HEK293T (cell line): Measurements from ENCODE around the gene UFC1.

Experiments
- BHLHE40 ChIP-seq: fragments of 450-650 bp; IDR thresholded peaks from 2 replicates; pipeline ENCODE4 v1.6.1; 2016; ENCODE audit warnings: mild to moderate bottlenecking, moderate library complexity, borderline replicate concordance
- CTBP1 ChIP-seq: fragments of 450-650 bp; IDR thresholded peaks from 2 replicates; pipeline ENCODE4 v1.6.1; 2016; ENCODE audit warnings: borderline replicate concordance
- ELF4 ChIP-seq: fragments of 450-650 bp; IDR thresholded peaks from 2 replicates; pipeline ENCODE4 v1.6.1; 2017; ENCODE audit warnings: antibody characterized with exemption
- FOXA1 ChIP-seq: fragments of 450-650 bp; IDR thresholded peaks from 2 replicates; pipeline ENCODE4 v1.6.1; 2016; ENCODE audit warnings: mild to moderate bottlenecking
- FOXM1 ChIP-seq: fragments of 450-650 bp; IDR thresholded peaks from 2 replicates; pipeline ENCODE4 v1.6.1; 2017; ENCODE audit warnings: mild to moderate bottlenecking, borderline replicate concordance
- NFRKB ChIP-seq: fragments of 450-650 bp; IDR thresholded peaks from 2 replicates; pipeline ENCODE4 v1.6.1; 2016; ENCODE audit warnings: mild to moderate bottlenecking, moderate library complexity
- SUZ12 ChIP-seq: fragments of 450-650 bp; IDR thresholded peaks from 2 replicates; pipeline ENCODE4 v1.6.1; 2016; ENCODE audit warnings: mild to moderate bottlenecking
- TARDBP ChIP-seq: fragments of 450-650 bp; IDR thresholded peaks from 2 replicates; pipeline ENCODE4 v1.6.1; 2016
- ZNF384 ChIP-seq: fragments of 450-650 bp; IDR thresholded peaks from 2 replicates; pipeline ENCODE4 v1.6.1; 2016
- TF ChIP-seq, protein P1 (sequence below): fragments of 450-650 bp; IDR thresholded peaks from 2 replicates; pipeline ENCODE4 v1.6.1; 2016

GRCh38 chr1:161192476-161193465, 39.0 kb downstream of the UFC1 start:
- no peak for TF ChIP-seq ELF4
- TF ChIP-seq, protein P1, sequence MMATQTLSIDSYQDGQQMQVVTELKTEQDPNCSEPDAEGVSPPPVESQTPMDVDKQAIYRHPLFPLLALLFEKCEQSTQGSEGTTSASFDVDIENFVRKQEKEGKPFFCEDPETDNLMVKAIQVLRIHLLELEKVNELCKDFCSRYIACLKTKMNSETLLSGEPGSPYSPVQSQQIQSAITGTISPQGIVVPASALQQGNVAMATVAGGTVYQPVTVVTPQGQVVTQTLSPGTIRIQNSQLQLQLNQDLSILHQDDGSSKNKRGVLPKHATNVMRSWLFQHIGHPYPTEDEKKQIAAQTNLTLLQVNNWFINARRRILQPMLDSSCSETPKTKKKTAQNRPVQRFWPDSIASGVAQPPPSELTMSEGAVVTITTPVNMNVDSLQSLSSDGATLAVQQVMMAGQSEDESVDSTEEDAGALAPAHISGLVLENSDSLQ = no peak
- TF ChIP-seq FOXM1 = no peak
- no peak for TF ChIP-seq FOXA1
- TF ChIP-seq ZNF384 = no peak
- no peak for TF ChIP-seq NFRKB
- no peak for TF ChIP-seq CTBP1
- TF ChIP-seq TARDBP = no peak
- no peak for TF ChIP-seq BHLHE40
- TF ChIP-seq SUZ12 = no peak
